IMR-90 (cell line): ENCODE data around the gene PIGN. TPM values are rescaled to one million over a fixed set of nuclear protein-coding genes. Genes with fewer than 3 reads are reported as not detected.

Experiments used
- ATAC-seq: fragments of 200-7000 bp; cut with Tn5 transposase; 2 replicates; pipeline ENCODE4 v1.9.1; 2020; ENCODE audit warnings: low read depth, mild to moderate bottlenecking, moderate library complexity
- BruUV-seq: library from RNA; stranded (reverse); fragments of 400-500 nt; replicated peaks from 2 replicates; lab custom pipeline; 2021; lab: Mats Ljungman, UMichigan
- CTCF ChIA-PET: fragments of 300-600 bp; formaldehyde crosslinking; extraction: SDS; loops from one replicate; lab custom pipeline; 2021; ENCODE audit warnings: antibody characterized with exemption; lab: Yijun Ruan, JAX
- POLR2A ChIA-PET: fragments of 300-600 bp; sonication (Branson Sonifier 250); formaldehyde crosslinking; loops from one replicate; lab custom pipeline; 2022; ENCODE audit warnings: antibody characterized with exemption; ENCODE audit not compliant: unreplicated experiment; lab: Charles Lee
- DNase-seq: peaks from one replicate; pipeline ENCODE4 v3.0.0; 2013
- H2AFZ ChIP-seq: replicated peaks from 2 replicates; pipeline ENCODE3; 2013; ENCODE audit warnings: low read length, mild to moderate bottlenecking; ENCODE audit not compliant: poor library complexity
- H2AK5ac ChIP-seq: 2 replicates; pipeline ENCODE4 v1.6.1; 2013; ENCODE audit warnings: low read depth, low read length, inconsistent platforms
- H2AK9ac ChIP-seq: replicated peaks from 2 replicates; pipeline ENCODE3; 2013; ENCODE audit warnings: mild to moderate bottlenecking, low read depth, low read length, moderate library complexity; ENCODE audit not compliant: poor library complexity
- H2BK120ac ChIP-seq: 2 replicates; pipeline ENCODE4 v1.6.1; 2013; ENCODE audit warnings: low read depth, low read length, inconsistent platforms
- H2BK15ac ChIP-seq: 3 replicates; pipeline ENCODE4 v1.6.1; 2013; ENCODE audit warnings: low read depth, low read length, inconsistent platforms
- H2BK20ac ChIP-seq: 2 replicates; pipeline ENCODE4 v1.6.1; 2013; ENCODE audit warnings: low read depth, mild to moderate bottlenecking, inconsistent platforms, low read length, moderate library complexity
- H2BK5ac ChIP-seq: 2 replicates; pipeline ENCODE4 v1.6.1; 2013; ENCODE audit warnings: mild to moderate bottlenecking, low read depth, low read length, inconsistent platforms; ENCODE audit not compliant: poor library complexity, severe bottlenecking
- H3K14ac ChIP-seq: replicated peaks from 2 replicates; pipeline ENCODE4 v1.6.1; 2013; ENCODE audit warnings: low read depth, low read length, inconsistent platforms
- H3K18ac ChIP-seq: 2 replicates; pipeline ENCODE4 v1.6.1; 2013; ENCODE audit warnings: low read depth, low read length, control low read depth
- H3K23ac ChIP-seq: 2 replicates; pipeline ENCODE4 v1.6.1; 2013; ENCODE audit warnings: low read depth, low read length, inconsistent platforms
- H3K27ac ChIP-seq: 2 replicates; pipeline ENCODE4 v1.5.1; 2013; ENCODE audit warnings: mild to moderate bottlenecking, control low read depth, low read length; ENCODE audit not compliant: insufficient read depth
- H3K27me3 ChIP-seq: 2 replicates; pipeline ENCODE4 v1.6.1; 2013; ENCODE audit warnings: low read length; ENCODE audit not compliant: control insufficient read depth, insufficient read depth
- H3K36me3 ChIP-seq: 2 replicates; pipeline ENCODE4 v1.6.1; 2013; ENCODE audit warnings: low read length, mixed read lengths; ENCODE audit not compliant: control insufficient read depth, insufficient read depth
- H3K4ac ChIP-seq: 2 replicates; pipeline ENCODE4 v1.6.1; 2013; ENCODE audit warnings: low read depth, low read length, inconsistent platforms
- H3K4me1 ChIP-seq: 2 replicates; pipeline ENCODE4 v1.6.1; 2013; ENCODE audit warnings: low read length, mixed read lengths; ENCODE audit not compliant: control insufficient read depth, insufficient read depth
- H3K4me2 ChIP-seq: 2 replicates; pipeline ENCODE4 v1.6.1; 2013; ENCODE audit warnings: low read depth, mild to moderate bottlenecking, control low read depth, low read length, moderate library complexity
- H3K4me3 ChIP-seq: 2 replicates; pipeline ENCODE4 v1.5.1; 2013; ENCODE audit warnings: low read depth, mild to moderate bottlenecking, control low read depth, low read length, moderate library complexity; ENCODE audit not compliant: insufficient read depth
- H3K56ac ChIP-seq: 2 replicates; pipeline ENCODE4 v1.6.1; 2013; ENCODE audit warnings: low read length, inconsistent platforms; ENCODE audit not compliant: insufficient read depth; ENCODE audit errors: extremely low read depth
- H3K79me1 ChIP-seq, 2 experiments: 2 replicates each; pipeline ENCODE4 v1.6.1; 2013; ENCODE audit warnings: low read length in 2 of 2, inconsistent platforms in 1 of 2, low read depth in 1 of 2
- H3K9ac ChIP-seq: 2 replicates; pipeline ENCODE4 v1.6.1; 2013; ENCODE audit warnings: low read depth, low read length, control low read depth
- H3K9me1 ChIP-seq: 2 replicates; pipeline ENCODE4 v1.6.1; 2013; ENCODE audit warnings: low read length, inconsistent platforms; ENCODE audit not compliant: insufficient read depth
- H3K9me3 ChIP-seq: 2 replicates; pipeline ENCODE4 v1.6.1; 2013; ENCODE audit warnings: low read length; ENCODE audit not compliant: control insufficient read depth, insufficient read depth
- H4K20me1 ChIP-seq: 2 replicates; pipeline ENCODE4 v1.6.1; 2013; ENCODE audit warnings: low read length, inconsistent platforms; ENCODE audit not compliant: insufficient read depth
- H4K5ac ChIP-seq: 2 replicates; pipeline ENCODE4 v1.6.1; 2013; ENCODE audit warnings: mild to moderate bottlenecking, low read depth, low read length, control low read depth
- H4K8ac ChIP-seq, 2 experiments: 2 replicates each; pipeline ENCODE4 v1.6.1; 2013; ENCODE audit warnings: low read depth in 2 of 2, low read length in 2 of 2, control low read depth in 1 of 2, inconsistent platforms in 1 of 2
- H4K91ac ChIP-seq: 2 replicates; pipeline ENCODE4 v1.6.1; 2013; ENCODE audit warnings: low read depth, low read length, inconsistent platforms; ENCODE audit not compliant: insufficient read depth
- BHLHE40 ChIP-seq: fragments of 150-350 bp; IDR thresholded peaks from 2 replicates; pipeline ENCODE4 v1.6.1; 2016; ENCODE audit warnings: mild to moderate bottlenecking, low read depth, low read length
- CEBPB ChIP-seq: IDR thresholded peaks from 2 replicates; pipeline ENCODE4 v1.6.1; 2012; ENCODE audit warnings: low read depth, low read length, improper control_type of control experiment
- FOS ChIP-seq: fragments of 150-350 bp; IDR thresholded peaks from 2 replicates; pipeline ENCODE4 v1.6.1; 2016; ENCODE audit warnings: low read depth, low read length
- RCOR1 ChIP-seq: IDR thresholded peaks from 2 replicates; pipeline ENCODE4 v1.6.1; 2012; ENCODE audit warnings: mild to moderate bottlenecking, low read length, improper control_type of control experiment; ENCODE audit not compliant: insufficient replicate concordance
- WGBS, 2 experiments: methylation state at CpG; one replicate each; pipeline versions ENCODE4 v1.1.5 to v1.1.7; 2013; ENCODE audit warnings: missing lambda C conversion rate in 2 of 2; ENCODE audit not compliant: insufficient read length in 1 of 2; ENCODE audit errors: extremely low coverage in 2 of 2; 5-methylcytosine and 5-hydroxymethylcytosine counted together
- dilution Hi-C: fragments of 300-500 bp; cut with HindIII; formaldehyde crosslinking; loops from one replicate; pipeline ENCODE4 v1.14.3; 2018; ENCODE audit warnings: low sequenced_read_pairs; ENCODE audit not compliant: unreplicated experiment
- in situ Hi-C: fragments of 300-500 bp; cut with MboI; formaldehyde crosslinking; loops from 3 replicates; pipeline ENCODE4 v1.14.3; 2019; ENCODE audit warnings: low sequenced_read_pairs, inconsistent platforms, mixed read lengths
- intact Hi-C: fragments of 100-400 bp; cut with micrococcal nuclease; formaldehyde crosslinking; loops from 2 replicates; pipeline ENCODE4 v1.10.0; 2022
- polyA plus RNA-seq, 3 experiments: library from polyadenylated mRNA; depleted of rRNA; stranded (reverse); fragments of >200 nt; gene quantifications; 2 replicates each; pipeline ENCODE4 v1.2.3, GENCODE V29; 2012; ENCODE audit warnings: low replicate concordance in 1 of 3
- total RNA-seq: library from RNA; depleted of rRNA; stranded (reverse); fragments of >200 nt; gene quantifications from 2 replicates; pipeline ENCODE4 v1.2.3, GENCODE V29; 2012

Gene PIGN
- total and polyA plus RNA-seq, 2 of the 4 experiments (the other 2 are of a cell fraction), result 9.0 to 17.9 TPM

DNA sequence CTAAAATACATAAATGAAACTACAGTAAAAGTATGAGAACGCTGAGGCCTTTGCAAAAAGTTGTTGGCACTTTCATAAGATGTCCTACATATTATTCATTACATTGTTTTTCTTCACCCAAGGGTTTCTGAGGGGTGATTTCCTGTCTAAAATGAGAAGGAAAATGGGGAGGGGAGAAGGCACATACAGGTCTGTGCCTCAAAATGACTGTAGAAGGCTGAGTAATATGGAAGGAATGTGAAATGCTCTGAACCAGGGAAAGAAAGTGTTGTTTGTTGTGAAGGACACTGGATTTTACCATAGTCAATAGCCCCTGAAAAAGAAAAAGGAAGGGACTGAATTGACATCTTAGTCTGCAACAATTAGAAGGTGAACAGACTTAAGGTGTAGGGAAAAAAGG lies 194.6 kb downstream of the PIGN start:
- Histone ChIP-seq H3K14ac (peak overlapping the region; percentile 98), H2BK15ac (peak overlapping the region; percentile 99), H2AFZ (peak overlapping the region; percentile 67), H3K18ac (peak overlapping the region; percentile 94), H4K8ac (peak overlapping the region; percentile 82 to 95), H3K4me1 (peaks cover 25% of the 10 kb centered on the region), H3K79me1 (no peaks in the 10 kb centered on the region), H2BK20ac (peak overlapping the region; percentile 100), H3K9ac (peak overlapping the region; percentile 40; the same call in 1 of the 2 replicates), H3K9me1 (peaks cover 11% of the 10 kb centered on the region), H2AK5ac (peak overlapping the region; percentile 79), H3K36me3 (no peaks in the 10 kb centered on the region), H3K4me2 (peak overlapping the region; percentile 84; the same call in 1 of the 2 replicates), H3K4me3 (no peak overlapping the region), H3K23ac (peak overlapping the region; percentile 97), H2AK9ac (no peak overlapping the region), H3K4ac (peak overlapping the region; percentile 98), H3K9me3 (no peaks in the 10 kb centered on the region), H2BK120ac (peak overlapping the region; percentile 99), H4K91ac (peak overlapping the region; percentile 95), H2BK5ac (peak overlapping the region; percentile 99), H4K20me1 (no peaks in the 10 kb centered on the region), H3K27me3 (no peaks in the 10 kb centered on the region), H3K56ac (peak overlapping the region; percentile 96), H3K27ac (peak overlapping the region; percentile 87), H4K5ac (peak overlapping the region; percentile 99; the same call in 1 of the 2 replicates)
- TF ChIP-seq BHLHE40 (no peak), CEBPB (no peak), RCOR1 (no peak), FOS (peak; percentile 29; the same call in 1 of the 2 replicates)
- ChIA-PET POLR2A (no interaction called here), CTCF (interaction anchor here (1.8 kb wide), 1 partner anchor 137 kb away, joined by 4 read pairs; no protein-coding TSS in a partner anchor)
- dilution Hi-C loops, result no loop called here
- intact Hi-C loops, result loop anchor here (5.0 kb wide), 1 partner anchor 140 kb away; no protein-coding TSS in a partner anchor
- no TSS peak for BruUV-seq
- WGBS, 2 experiments, result no CpG with 5 or more reads among the region's 1 CpG
- in situ Hi-C loops, result no loop called here
- ATAC-seq (peak; percentile 73), DNase-seq (peak; percentile 82)
